ENCODE data around the gene ALOX5. TPM values are rescaled to one million over a fixed set of nuclear protein-coding genes. Genes with fewer than 3 reads are reported as not detected.
"Not testable (repeated sequence)": the region's sequence is repeated elsewhere in the genome, so short reads cannot be mapped to it uniquely, and the experiment has no call there.

Gene ALOX5
- 0.66 TPM for polyA plus RNA-seq (2013, experiment 1 of 2)
- 0.35 TPM for polyA plus RNA-seq (2013, experiment 2 of 2)

DNA sequence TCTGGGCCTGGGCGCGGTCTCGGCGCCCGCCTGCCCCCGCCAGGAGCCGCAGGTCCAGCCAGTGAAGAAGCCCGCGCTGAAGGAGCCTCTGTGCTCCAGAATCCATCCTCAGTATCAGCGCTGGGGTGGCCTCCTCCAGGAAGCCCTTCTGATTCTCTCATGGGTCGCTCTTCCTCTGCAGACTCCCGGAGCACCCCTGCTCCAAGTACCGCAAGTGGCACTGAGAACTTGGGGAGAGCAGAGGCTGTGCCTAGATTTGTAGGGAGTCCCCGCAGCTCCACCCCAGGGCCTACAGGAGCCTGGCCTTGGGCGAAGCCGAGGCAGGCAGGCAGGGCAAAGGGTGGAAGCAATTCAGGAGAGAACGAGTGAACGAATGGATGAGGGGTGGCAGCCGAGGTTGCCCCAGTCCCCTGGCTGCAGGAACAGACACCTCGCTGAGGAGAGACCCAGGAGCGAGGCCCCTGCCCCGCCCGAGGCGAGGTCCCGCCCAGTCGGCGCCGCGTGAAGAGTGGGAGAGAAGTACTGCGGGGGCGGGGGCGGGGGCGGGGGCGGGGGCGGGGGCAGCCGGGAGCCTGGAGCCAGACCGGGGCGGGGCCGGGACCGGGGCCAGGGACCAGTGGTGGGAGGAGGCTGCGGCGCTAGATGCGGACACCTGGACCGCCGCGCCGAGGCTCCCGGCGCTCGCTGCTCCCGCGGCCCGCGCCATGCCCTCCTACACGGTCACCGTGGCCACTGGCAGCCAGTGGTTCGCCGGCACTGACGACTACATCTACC is at the start of gene ALOX5:
Gene ALOX5 (plus strand): TSS at position 641 of the 774 bp plus-strand sequence. CDS start 64 bp downstream, at position 705.
- no peak within 1 kb of the TSS for H3K27ac ChIP-seq (ENCODE audit: low read depth, low read length, severe bottlenecking)
- peak within 1 kb of the TSS; percentile 26 for H3K4me3 ChIP-seq (ENCODE audit: extremely low read depth, insufficient read depth, low read length, poor library complexity, severe bottlenecking)
- 0 to 1% methylated on average over 34 to 37 of the region's 59 CpGs for WGBS, 2 experiments (ENCODE audit: insufficient coverage in 2 of 2)
- H3K36me3 ChIP-seq (ENCODE audit: control insufficient read depth, insufficient read depth, low read length), result no peaks in the 10 kb centered on the region
- H3K9me3 ChIP-seq (ENCODE audit: control insufficient read depth, low read length), result no peaks in the 10 kb centered on the region
- no peaks in the 10 kb centered on the region for H3K4me1 ChIP-seq (ENCODE audit: control insufficient read depth, insufficient read depth, low read length, poor library complexity, severe bottlenecking)

DNA sequence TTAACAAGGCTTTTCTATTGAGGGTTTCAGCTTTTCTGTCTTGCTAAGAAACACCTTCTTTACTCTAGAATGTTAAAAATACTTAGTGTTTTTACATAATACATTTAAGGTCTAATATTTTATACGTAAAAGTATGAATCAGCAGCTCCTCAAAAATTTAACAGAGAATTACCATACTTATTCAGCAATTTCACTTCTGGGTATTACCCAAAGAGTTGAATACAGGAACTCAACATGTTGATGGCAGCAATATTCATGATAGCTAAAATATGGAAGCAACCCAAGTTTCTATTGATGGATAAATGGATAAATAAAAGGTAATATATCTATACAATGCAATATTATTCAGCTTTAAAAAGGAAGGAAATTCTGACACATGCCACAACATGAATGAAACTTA is 48.9 kb upstream of the ALOX5 start:
- Histone ChIP-seq H3K4me3 (ENCODE audit: extremely low read depth, insufficient read depth, low read length, poor library complexity, severe bottlenecking) (no peak overlapping the region), H3K36me3 (ENCODE audit: control insufficient read depth, insufficient read depth, low read length) (no peaks in the 10 kb centered on the region), H3K4me1 (ENCODE audit: control insufficient read depth, insufficient read depth, low read length, poor library complexity, severe bottlenecking) (no peaks in the 10 kb centered on the region), H3K9me3 (ENCODE audit: control insufficient read depth, low read length) (no peaks in the 10 kb centered on the region), H3K27ac (ENCODE audit: low read depth, low read length, severe bottlenecking) (no peak overlapping the region)
- no CpG with 5 or more reads among the region's 1 CpG for WGBS, 2 experiments (ENCODE audit: insufficient coverage in 2 of 2)

DNA sequence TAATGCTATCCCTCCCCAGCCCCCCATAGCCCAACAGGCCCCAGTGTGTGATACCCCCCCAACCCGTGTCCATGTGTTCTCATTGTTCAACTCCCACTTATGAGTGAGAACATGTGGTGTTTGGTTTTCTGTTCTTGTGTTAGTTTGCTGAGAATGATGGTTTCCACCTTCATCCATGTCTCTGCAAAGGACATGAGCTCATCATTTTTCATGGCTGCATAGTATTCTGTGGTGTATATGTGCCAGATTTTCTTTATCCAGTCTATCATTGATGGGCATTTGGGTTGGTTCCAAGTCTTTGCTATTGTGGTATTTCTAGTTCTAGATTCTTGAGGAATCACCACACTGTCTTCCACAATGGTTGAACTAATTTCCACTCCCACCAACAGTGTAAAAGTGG is 47.2 kb upstream of the ALOX5 start:
- H3K4me1 ChIP-seq (ENCODE audit: control insufficient read depth, insufficient read depth, low read length, poor library complexity, severe bottlenecking); H3K4me3 ChIP-seq (ENCODE audit: extremely low read depth, insufficient read depth, low read length, poor library complexity, severe bottlenecking); H3K27ac ChIP-seq (ENCODE audit: low read depth, low read length, severe bottlenecking); H3K9me3 ChIP-seq (ENCODE audit: control insufficient read depth, low read length); H3K36me3 ChIP-seq (ENCODE audit: control insufficient read depth, insufficient read depth, low read length): not testable (repeated sequence)
- WGBS, 2 experiments (ENCODE audit: insufficient coverage in 2 of 2), result no CpG with 5 or more reads among the region's 1 CpG

DNA sequence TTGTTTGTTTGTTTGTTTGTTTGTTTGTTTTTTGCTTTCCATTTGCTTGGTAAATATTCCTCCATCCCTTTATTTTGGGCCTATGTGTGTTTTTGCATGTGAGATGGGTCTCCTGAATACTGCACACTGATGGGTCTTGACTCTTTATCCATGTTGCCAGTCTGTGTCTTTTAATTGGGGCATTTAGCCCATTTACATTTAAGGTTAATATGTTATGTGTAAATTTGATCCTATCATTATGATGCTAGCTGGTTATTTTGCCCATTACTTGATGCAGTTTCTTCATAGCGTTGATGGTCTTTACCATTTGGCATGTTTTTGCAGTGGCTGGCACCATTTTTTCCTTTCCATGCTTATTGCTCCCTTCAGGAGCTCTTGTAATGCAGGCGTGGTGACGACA is 42.2 kb upstream of the ALOX5 start:
- H3K4me1 ChIP-seq (ENCODE audit: control insufficient read depth, insufficient read depth, low read length, poor library complexity, severe bottlenecking); H3K36me3 ChIP-seq (ENCODE audit: control insufficient read depth, insufficient read depth, low read length); H3K4me3 ChIP-seq (ENCODE audit: extremely low read depth, insufficient read depth, low read length, poor library complexity, severe bottlenecking); H3K9me3 ChIP-seq (ENCODE audit: control insufficient read depth, low read length); H3K27ac ChIP-seq (ENCODE audit: low read depth, low read length, severe bottlenecking): not testable (repeated sequence)
- WGBS, 2 experiments (ENCODE audit: insufficient coverage in 2 of 2), result 71 to 100% methylated on average over 1 of the region's 3 CpGs

DNA sequence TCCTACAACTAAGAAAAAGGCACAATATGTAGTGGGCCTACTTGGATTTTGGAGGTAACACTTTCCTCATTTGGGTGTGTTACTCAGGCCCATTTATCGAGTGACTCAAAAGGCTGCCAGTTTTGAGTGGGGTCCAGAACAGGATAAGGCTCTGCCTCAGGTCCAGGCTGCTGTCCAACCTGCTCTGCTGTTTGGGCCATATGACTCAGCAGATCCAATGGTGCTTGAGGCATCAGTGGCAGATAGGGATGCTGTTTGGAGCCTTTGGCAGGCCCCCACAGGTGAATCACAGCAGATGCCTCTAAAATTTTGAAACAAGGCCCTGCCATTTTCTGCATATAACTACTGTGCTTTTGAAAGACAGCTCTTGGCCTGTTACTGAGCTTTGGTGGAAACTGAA is 34.1 kb upstream of the ALOX5 start:
- WGBS, 2 experiments (ENCODE audit: insufficient coverage in 2 of 2), result 88 to 100% methylated on average over 1 of the region's 1 CpG
- Histone ChIP-seq H3K4me1 (ENCODE audit: control insufficient read depth, insufficient read depth, low read length, poor library complexity, severe bottlenecking) (no peaks in the 10 kb centered on the region), H3K27ac (ENCODE audit: low read depth, low read length, severe bottlenecking) (no peak overlapping the region), H3K36me3 (ENCODE audit: control insufficient read depth, insufficient read depth, low read length) (no peaks in the 10 kb centered on the region), H3K4me3 (ENCODE audit: extremely low read depth, insufficient read depth, low read length, poor library complexity, severe bottlenecking) (no peak overlapping the region), H3K9me3 (ENCODE audit: control insufficient read depth, low read length) (no peaks in the 10 kb centered on the region)

DNA sequence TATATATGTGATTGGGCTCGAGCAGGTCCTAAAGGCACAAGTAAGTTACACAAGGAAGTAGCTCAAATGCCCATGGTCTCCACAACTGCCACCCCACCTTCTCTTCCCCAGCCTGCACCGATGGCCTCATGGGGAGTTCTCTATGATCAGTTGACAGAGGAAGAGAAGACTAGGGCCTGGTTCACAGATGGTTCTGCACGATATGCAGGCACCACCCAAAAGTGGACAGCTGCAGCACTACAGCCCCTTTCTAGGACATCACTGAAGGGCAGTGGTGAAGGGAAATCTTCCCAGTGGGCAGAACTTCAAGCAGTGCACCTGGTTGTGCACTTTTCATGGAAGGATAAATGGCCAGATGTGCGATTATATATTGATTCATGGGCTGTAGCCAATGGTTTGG is 33.6 kb upstream of the ALOX5 start:
- not testable (repeated sequence) for H3K36me3 ChIP-seq (ENCODE audit: control insufficient read depth, insufficient read depth, low read length); H3K9me3 ChIP-seq (ENCODE audit: control insufficient read depth, low read length); H3K4me3 ChIP-seq (ENCODE audit: extremely low read depth, insufficient read depth, low read length, poor library complexity, severe bottlenecking); H3K4me1 ChIP-seq (ENCODE audit: control insufficient read depth, insufficient read depth, low read length, poor library complexity, severe bottlenecking); H3K27ac ChIP-seq (ENCODE audit: low read depth, low read length, severe bottlenecking)
- 86% methylated on average over 1 of the region's 4 CpGs; no CpG with 5 or more reads in 1 of the 2 experiments for WGBS, 2 experiments (ENCODE audit: insufficient coverage in 2 of 2)

DNA sequence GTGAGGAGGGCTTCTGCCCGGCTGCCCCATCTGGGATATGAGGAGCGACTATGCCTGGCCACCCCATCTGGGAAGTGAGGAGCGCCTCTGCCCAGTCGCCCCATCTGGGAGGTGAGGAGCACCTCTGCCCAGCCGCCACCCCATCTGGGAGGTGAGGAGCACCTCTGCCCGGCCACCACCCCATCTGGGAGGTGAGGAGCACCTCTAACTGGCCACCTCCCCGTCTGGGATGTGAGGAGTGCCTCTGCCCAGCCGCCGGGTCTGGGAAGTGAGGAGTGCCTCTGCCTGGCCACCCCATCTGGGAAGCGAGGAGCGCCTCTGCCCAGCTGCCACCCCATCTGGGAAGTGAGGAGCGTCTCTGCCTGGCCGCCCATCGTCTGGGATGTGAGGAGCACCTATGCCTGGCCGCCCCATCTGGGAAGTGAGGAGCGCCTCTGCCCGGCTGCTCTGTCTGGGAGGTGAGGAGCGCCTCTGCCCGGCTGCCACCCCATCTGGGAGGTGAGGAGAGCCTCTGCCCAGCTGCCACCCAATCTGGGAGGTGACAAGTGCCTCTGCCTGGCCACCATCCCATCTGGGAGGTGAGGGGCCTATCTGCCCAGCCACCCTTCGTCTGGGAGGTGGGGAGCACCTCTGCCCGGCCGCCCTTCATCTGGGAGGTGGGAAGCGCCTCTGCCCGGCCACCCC is 27.2 kb upstream of the ALOX5 start:
- not testable (repeated sequence) for H3K27ac ChIP-seq (ENCODE audit: low read depth, low read length, severe bottlenecking); H3K4me3 ChIP-seq (ENCODE audit: extremely low read depth, insufficient read depth, low read length, poor library complexity, severe bottlenecking); H3K9me3 ChIP-seq (ENCODE audit: control insufficient read depth, low read length); H3K4me1 ChIP-seq (ENCODE audit: control insufficient read depth, insufficient read depth, low read length, poor library complexity, severe bottlenecking); H3K36me3 ChIP-seq (ENCODE audit: control insufficient read depth, insufficient read depth, low read length)
- WGBS, 2 experiments (ENCODE audit: insufficient coverage in 2 of 2), result 82 to 89% methylated on average over 11 to 15 of the region's 24 CpGs

DNA sequence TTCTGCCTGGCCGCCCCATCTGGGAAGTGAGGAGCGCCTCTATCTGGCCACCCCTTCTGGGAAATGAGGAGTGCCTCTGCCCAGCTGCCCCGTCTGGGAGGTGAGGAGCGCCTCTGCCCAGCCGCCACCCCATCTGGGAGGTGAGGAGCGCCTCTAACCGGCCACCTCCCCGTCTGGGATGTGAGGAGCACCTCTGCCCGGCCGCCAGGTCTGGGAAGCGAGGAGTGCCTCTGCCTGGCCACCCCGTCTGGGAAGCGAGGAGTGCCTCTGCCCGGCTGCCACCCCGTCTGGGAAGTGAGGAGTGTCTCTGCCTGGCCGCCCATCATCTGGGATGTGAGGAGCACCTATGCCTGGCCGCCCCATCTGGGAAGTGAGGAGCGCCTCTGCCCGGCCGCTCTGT is 26.6 kb upstream of the ALOX5 start:
- not testable (repeated sequence) for H3K27ac ChIP-seq (ENCODE audit: low read depth, low read length, severe bottlenecking)

DNA sequence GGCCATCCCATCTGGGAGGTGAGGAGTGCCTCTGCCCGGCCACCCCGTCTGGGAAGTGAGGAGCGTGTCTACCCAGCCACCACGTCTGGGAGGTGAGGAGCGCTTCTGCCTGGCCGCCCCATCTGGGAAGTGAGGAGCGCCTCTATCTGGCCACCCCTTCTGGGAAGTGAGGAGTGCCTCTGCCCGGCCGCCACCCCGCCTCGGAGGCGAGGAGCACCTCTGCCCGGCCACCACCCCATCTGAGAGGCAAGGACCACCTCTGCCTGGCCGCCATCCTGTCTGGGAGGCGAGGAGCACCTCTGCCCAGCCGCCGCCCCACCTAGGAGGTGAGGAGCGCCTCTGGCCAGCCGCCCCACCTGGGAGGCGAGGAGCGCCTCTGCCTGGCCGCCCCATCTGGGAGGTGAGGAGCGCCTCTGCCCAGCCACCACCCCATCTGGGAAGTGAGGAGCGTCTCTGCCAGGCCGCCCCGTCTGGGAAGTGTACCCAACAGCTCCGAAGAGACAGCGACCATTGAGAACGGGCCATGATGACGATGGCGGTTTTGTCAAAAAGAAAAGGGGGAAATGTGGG is 25.7 kb upstream of the ALOX5 start:
- not testable (repeated sequence) for H3K4me3 ChIP-seq (ENCODE audit: extremely low read depth, insufficient read depth, low read length, poor library complexity, severe bottlenecking); H3K9me3 ChIP-seq (ENCODE audit: control insufficient read depth, low read length); H3K27ac ChIP-seq (ENCODE audit: low read depth, low read length, severe bottlenecking); H3K36me3 ChIP-seq (ENCODE audit: control insufficient read depth, insufficient read depth, low read length); H3K4me1 ChIP-seq (ENCODE audit: control insufficient read depth, insufficient read depth, low read length, poor library complexity, severe bottlenecking)
- 89 to 92% methylated on average over 15 to 21 of the region's 31 CpGs for WGBS, 2 experiments (ENCODE audit: insufficient coverage in 2 of 2)

More for the DNA sequence above, 26.6 kb upstream of the ALOX5 start:
- not testable (repeated sequence) for H3K4me1 ChIP-seq (ENCODE audit: control insufficient read depth, insufficient read depth, low read length, poor library complexity, severe bottlenecking); H3K36me3 ChIP-seq (ENCODE audit: control insufficient read depth, insufficient read depth, low read length); H3K9me3 ChIP-seq (ENCODE audit: control insufficient read depth, low read length); H3K4me3 ChIP-seq (ENCODE audit: extremely low read depth, insufficient read depth, low read length, poor library complexity, severe bottlenecking)
- 85 to 94% methylated on average over 16 to 20 of the region's 20 CpGs for WGBS, 2 experiments (ENCODE audit: insufficient coverage in 2 of 2)

DNA sequence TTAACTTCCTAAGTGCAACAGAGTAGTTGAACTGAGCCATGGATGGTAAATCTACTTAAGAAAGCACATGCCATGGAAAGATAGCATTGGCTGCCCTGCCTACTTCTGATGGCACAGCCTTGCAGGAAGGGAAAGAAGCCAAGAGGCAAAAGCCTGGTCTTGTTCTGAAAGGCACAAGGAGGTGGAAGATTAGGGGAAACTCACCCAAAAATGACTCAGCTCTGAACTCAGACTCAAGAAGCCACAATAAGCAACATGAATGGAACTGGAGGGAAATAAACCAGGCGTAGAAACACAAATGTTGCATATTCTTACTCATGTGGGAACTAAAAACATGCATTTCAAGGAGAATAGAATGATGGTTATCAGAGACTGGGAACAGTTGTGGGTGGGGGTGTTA is 20.8 kb upstream of the ALOX5 start:
- WGBS, 2 experiments (ENCODE audit: insufficient coverage in 2 of 2), result 100% methylated on average over 1 of the region's 1 CpG
- Histone ChIP-seq H3K27ac (ENCODE audit: low read depth, low read length, severe bottlenecking) (no peak overlapping the region), H3K36me3 (ENCODE audit: control insufficient read depth, insufficient read depth, low read length) (no peaks in the 10 kb centered on the region), H3K4me3 (ENCODE audit: extremely low read depth, insufficient read depth, low read length, poor library complexity, severe bottlenecking) (no peak overlapping the region), H3K4me1 (ENCODE audit: control insufficient read depth, insufficient read depth, low read length, poor library complexity, severe bottlenecking) (peaks cover 5% of the 10 kb centered on the region), H3K9me3 (ENCODE audit: control insufficient read depth, low read length) (no peaks in the 10 kb centered on the region)

DNA sequence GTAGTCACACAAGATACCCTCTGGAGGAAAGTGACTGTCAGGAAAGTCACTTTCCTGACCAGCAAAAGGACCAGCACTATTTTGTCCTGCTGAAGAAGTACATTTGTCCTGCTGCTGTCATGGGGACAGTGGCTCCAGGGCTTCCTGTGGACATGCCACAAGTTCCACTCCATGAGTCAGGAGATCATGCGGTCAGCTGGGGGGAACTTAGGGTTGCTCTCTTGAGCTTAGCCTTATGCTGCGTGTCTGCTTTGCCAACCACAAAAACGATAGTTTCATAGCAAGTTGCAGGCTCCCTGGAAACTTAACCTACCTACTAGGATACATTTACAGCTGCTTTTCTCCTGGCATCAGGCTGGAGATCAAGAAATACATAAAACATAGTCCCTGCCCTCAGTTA is 19.8 kb upstream of the ALOX5 start:
- Histone ChIP-seq H3K36me3 (ENCODE audit: control insufficient read depth, insufficient read depth, low read length) (no peaks in the 10 kb centered on the region), H3K4me1 (ENCODE audit: control insufficient read depth, insufficient read depth, low read length, poor library complexity, severe bottlenecking) (peaks cover 5% of the 10 kb centered on the region), H3K4me3 (ENCODE audit: extremely low read depth, insufficient read depth, low read length, poor library complexity, severe bottlenecking) (no peak overlapping the region), H3K9me3 (ENCODE audit: control insufficient read depth, low read length) (no peaks in the 10 kb centered on the region), H3K27ac (ENCODE audit: low read depth, low read length, severe bottlenecking) (no peak overlapping the region)
- WGBS, 2 experiments (ENCODE audit: insufficient coverage in 2 of 2), result 87 to 100% methylated on average over 3 of the region's 3 CpGs
